ENCODE results near the gene SEC62. TPM values are rescaled to one million over a fixed set of nuclear protein-coding genes. Genes with fewer than 3 reads are reported as not detected.

SEC62 gene
- polyA plus RNA-seq, 3 donors = 15.6 to 117 (median 95.2) TPM

- H3K4me1 ChIP-seq (ENCODE audit: control insufficient read depth in 1 of 2, insufficient read depth in 2 of 2, low read length in 2 of 2) = peaks cover 25 to 31% of the 10 kb centered on the region in 2 donors
- Mint-ChIP-seq H3K36me3 (no peaks in the 10 kb centered on the region), H3K9me3 (peaks cover 0 to 2% (median 0%) of the 10 kb centered on the region in 7 donors), H3K27ac (no peak overlapping the region), H3K27me3 (ENCODE audit: low read depth in 3 of 3) (peaks cover 0 to 6% (median 4%) of the 10 kb centered on the region in 3 donors), H3K4me1 (peaks cover 28% of the 10 kb centered on the region), H3K4me3 (no peak overlapping the region)
- no peak overlapping the region for H3K4me2 ChIP-seq (replicated peaks; ENCODE audit: extremely low read depth, low read length, poor library complexity, severe bottlenecking)
- H3K27me3 ChIP-seq (ENCODE audit: control insufficient read depth in 2 of 2, insufficient read depth in 2 of 2, low read length in 2 of 2) = no peaks in the 10 kb centered on the region
- no peak for DNase-seq
- no peaks in the 10 kb centered on the region for H4K20me1 ChIP-seq (ENCODE audit: insufficient read depth, low read length)
- H2AFZ ChIP-seq (ENCODE audit: insufficient read depth, low read depth, low read length, poor library complexity, severe bottlenecking) = no peak overlapping the region
- TF ChIP-seq CTCF (IDR thresholded peaks at IDR 0.05) = no peak
- H3K9me3 ChIP-seq (replicated peaks in 1 of 2; ENCODE audit: control insufficient read depth in 1 of 2, insufficient read depth in 1 of 2, low read length in 2 of 2) = no peaks in the 10 kb centered on the region
- no peak overlapping the region for H3K27ac ChIP-seq (ENCODE audit: low read depth in 1 of 2, low read length in 2 of 2)
- no peaks in the 10 kb centered on the region for H3K36me3 ChIP-seq (replicated peaks in 1 of 2; ENCODE audit: control insufficient read depth in 1 of 2, insufficient read depth in 2 of 2, low read length in 2 of 2)
- H3K79me2 ChIP-seq (ENCODE audit: insufficient read depth, low read length) = no peaks in the 10 kb centered on the region
- WGBS (ENCODE audit: insufficient coverage) = 93% methylated on average over 2 of the region's 4 CpGs
- H3K9ac ChIP-seq (ENCODE audit: insufficient read depth, low read length, poor library complexity, severe bottlenecking) = no peak overlapping the region
- H3K4me3 ChIP-seq (replicated peaks in 1 of 3; ENCODE audit: low read depth in 2 of 3, low read length in 3 of 3) = no peak overlapping the region
- intact Hi-C loops (cut with micrococcal nuclease) = no loop called here
These were observed 60.9 kb downstream of the SEC62 start for GRCh38 chr3:170027233-170028102.

- peaks cover 0 to 6% (median 2%) of the 10 kb centered on the region in 3 donors for H3K27me3 Mint-ChIP-seq (ENCODE audit: low read depth in 3 of 3)
- H3K9me3 ChIP-seq (replicated peaks in 1 of 2; ENCODE audit: control insufficient read depth in 1 of 2, insufficient read depth in 1 of 2, low read length in 2 of 2) = peaks cover 0 to 6% of the 10 kb centered on the region in 2 donors
- H3K27me3 ChIP-seq (ENCODE audit: control insufficient read depth in 2 of 2, insufficient read depth in 2 of 2, low read length in 2 of 2) = no peaks in the 10 kb centered on the region
- peaks cover 3% of the 10 kb centered on the region in 2 donors for H3K36me3 Mint-ChIP-seq
- WGBS (ENCODE audit: insufficient coverage) = 43% methylated on average over 3 of the region's 8 CpGs
- no peak overlapping the region for H3K4me2 ChIP-seq (replicated peaks; ENCODE audit: extremely low read depth, low read length, poor library complexity, severe bottlenecking)
- H2AFZ ChIP-seq (ENCODE audit: insufficient read depth, low read depth, low read length, poor library complexity, severe bottlenecking) = peak overlapping the region; percentile 8
- H3K4me1 Mint-ChIP-seq = peaks cover 12% of the 10 kb centered on the region
- H3K27ac ChIP-seq (ENCODE audit: low read depth in 1 of 2, low read length in 2 of 2) = peak overlapping the region; percentile 10 to 13
- no peaks in the 10 kb centered on the region for H4K20me1 ChIP-seq (ENCODE audit: insufficient read depth, low read length)
- H3K4me3 ChIP-seq (replicated peaks in 1 of 3; ENCODE audit: low read depth in 2 of 3, low read length in 3 of 3) = peak overlapping the region in 1 of 3 experiments; percentile 6
- peaks cover 17 to 27% of the 10 kb centered on the region in 2 donors for H3K4me1 ChIP-seq (ENCODE audit: control insufficient read depth in 1 of 2, insufficient read depth in 2 of 2, low read length in 2 of 2)
- no peak overlapping the region for H3K9ac ChIP-seq (ENCODE audit: insufficient read depth, low read length, poor library complexity, severe bottlenecking)
- intact Hi-C loops (cut with micrococcal nuclease) = loop anchor here in 1 of 2 donors (10.0 kb wide), 2 partner anchors 49 to 99 kb away; no protein-coding TSS in a partner anchor
- peak overlapping the region in 6 of 7 donors; percentile 25 to 82 (median 62) for H3K27ac Mint-ChIP-seq
- H3K36me3 ChIP-seq (replicated peaks in 1 of 2; ENCODE audit: control insufficient read depth in 1 of 2, insufficient read depth in 2 of 2, low read length in 2 of 2) = no peaks in the 10 kb centered on the region
- no peak for TF ChIP-seq CTCF (IDR thresholded peaks at IDR 0.05)
- peak overlapping the region in 1 of 2 donors; percentile 63 for H3K4me3 Mint-ChIP-seq
- H3K9me3 Mint-ChIP-seq = peaks cover 2 to 7% (median 5%) of the 10 kb centered on the region in 7 donors
- peaks cover 10% of the 10 kb centered on the region for H3K79me2 ChIP-seq (ENCODE audit: insufficient read depth, low read length)
- peak; percentile 55 to 83 (median 74) for DNase-seq
These were observed 66.9 kb downstream of the SEC62 start for GRCh38 chr3:170033489-170033888.

All from CD14-positive monocyte (primary cell).